Endodermal cell (in vitro differentiated cells): ENCODE results near the gene TMEM259. TPM values are rescaled to one million over a fixed set of nuclear protein-coding genes. Genes with fewer than 3 reads are reported as not detected.

Source experiments
- DNase-seq: peaks from one replicate; pipeline ENCODE4 v3.0.0-alpha.2; 2017
- H3K27ac ChIP-seq: 2 replicates; pipeline ENCODE4 v1.5.1; 2013; ENCODE audit warnings: mild to moderate bottlenecking, low read depth, low read length, moderate library complexity
- H3K27me3 ChIP-seq: 2 replicates; pipeline ENCODE4 v1.6.1; 2013; ENCODE audit warnings: mild to moderate bottlenecking, low read length, moderate library complexity; ENCODE audit not compliant: insufficient read depth, control insufficient read depth, poor library complexity, severe bottlenecking
- H3K36me3 ChIP-seq: 2 replicates; pipeline ENCODE4 v1.7.0; 2013; ENCODE audit warnings: mild to moderate bottlenecking, low read length, moderate library complexity; ENCODE audit not compliant: control insufficient read depth, insufficient read depth
- H3K4me1 ChIP-seq: one replicate; pipeline ENCODE4 v1.7.0; 2013; ENCODE audit warnings: low read length; ENCODE audit not compliant: control insufficient read depth, insufficient read depth
- H3K4me3 ChIP-seq: 2 replicates; pipeline ENCODE4 v1.5.1; 2013; ENCODE audit warnings: mild to moderate bottlenecking, low read length, moderate library complexity
- H3K9ac ChIP-seq: 2 replicates; pipeline ENCODE4 v1.6.1; 2013; ENCODE audit warnings: mild to moderate bottlenecking, low read length, moderate library complexity; ENCODE audit not compliant: poor library complexity, severe bottlenecking; ENCODE audit errors: extremely low read depth
- H3K9me3 ChIP-seq: 2 replicates; pipeline ENCODE4 v1.6.1; 2013; ENCODE audit warnings: mild to moderate bottlenecking, low read length, moderate library complexity; ENCODE audit not compliant: control insufficient read depth
- H3K27ac Mint-ChIP-seq: 2 replicates; pipeline ENCODE4 v1.8.0; 2020; ENCODE audit warnings: mixed read lengths
- H3K27me3 Mint-ChIP-seq: 2 replicates; pipeline ENCODE4 v1.8.0; 2021; ENCODE audit warnings: mild to moderate bottlenecking, mixed read lengths; ENCODE audit not compliant: insufficient read depth
- H3K36me3 Mint-ChIP-seq: 2 replicates; pipeline ENCODE4 v1.8.0; 2020; ENCODE audit warnings: low read depth, mixed read lengths
- H3K4me1 Mint-ChIP-seq: 2 replicates; pipeline ENCODE4 v1.8.0; 2020; ENCODE audit warnings: mixed read lengths
- H3K4me3 Mint-ChIP-seq: 2 replicates; pipeline ENCODE4 v1.8.0; 2020; ENCODE audit warnings: mild to moderate bottlenecking, moderate library complexity, mixed read lengths
- H3K9me3 Mint-ChIP-seq: 2 replicates; pipeline ENCODE4 v1.8.0; 2020; ENCODE audit warnings: mild to moderate bottlenecking, mixed read lengths
- CTCF ChIP-seq: fragments of 200-600 bp; sonication (generic); conservative IDR thresholded peaks from 2 replicates; pipeline ENCODE4 v1.5.0; 2021; ENCODE audit warnings: antibody characterized with exemption, mild to moderate bottlenecking
- whole genome bisulfite sequencing, 2 experiments: methylation state at CpG; one replicate each; pipeline versions ENCODE4 v1.1.5 to v1.1.7; 2013; ENCODE audit warnings: missing lambda C conversion rate in 2 of 2, mixed read lengths in 1 of 2; ENCODE audit not compliant: insufficient coverage in 1 of 2, insufficient read length in 1 of 2; 5-methylcytosine and 5-hydroxymethylcytosine counted together
- total RNA-seq, 2 donors: library from RNA; stranded (reverse); fragmentation: NEBNext Ultra II Directional in 1 of 2; extraction: Animal tissue kit (Norgen Biotek cat#: 25700) in 1 of 2; gene quantifications; 2 replicates in 1 of 2; 3 replicates in 1 of 2; pipeline ENCODE4 v1.2.1, GENCODE V29; 2021

The TMEM259 gene
- total RNA-seq, 2 donors from 2014 or later, result 157 to 176 TPM

GRCh38 chr19:988081-988480 lies 32.8 kb downstream of the TMEM259 start:
- Mint-ChIP-seq H3K4me3 (no peak overlapping the region), H3K4me1 (peaks cover 5% of the 10 kb centered on the region), H3K9me3 (no peaks in the 10 kb centered on the region), H3K36me3 (peaks cover 26% of the 10 kb centered on the region), H3K27me3 (no peaks in the 10 kb centered on the region), H3K27ac (no peak overlapping the region)
- Histone ChIP-seq H3K4me1 (no peaks in the 10 kb centered on the region), H3K27me3 (no peaks in the 10 kb centered on the region), H3K4me3 (no peak overlapping the region), H3K27ac (no peak overlapping the region), H3K9me3 (no peaks in the 10 kb centered on the region), H3K9ac (no peak overlapping the region), H3K36me3 (peaks cover 29% of the 10 kb centered on the region)
- DNase-seq, result no peak
- 72 to 74% methylated on average over 13 to 14 of the region's 14 CpGs for WGBS, 2 experiments
- TF ChIP-seq CTCF, result no peak

GRCh38 chr19:986083-986482 lies 34.8 kb downstream of the TMEM259 start:
- 88 to 99% methylated on average over 11 to 14 of the region's 14 CpGs for WGBS, 2 experiments
- Histone ChIP-seq H3K9ac (no peak overlapping the region), H3K4me3 (no peak overlapping the region), H3K36me3 (peaks cover 23% of the 10 kb centered on the region), H3K9me3 (no peaks in the 10 kb centered on the region), H3K27me3 (no peaks in the 10 kb centered on the region), H3K27ac (no peak overlapping the region), H3K4me1 (no peaks in the 10 kb centered on the region)
- Mint-ChIP-seq H3K4me3 (peak overlapping the region; percentile 96), H3K4me1 (peaks cover 5% of the 10 kb centered on the region), H3K9me3 (no peaks in the 10 kb centered on the region), H3K27me3 (no peaks in the 10 kb centered on the region), H3K36me3 (peaks cover 21% of the 10 kb centered on the region), H3K27ac (no peak overlapping the region)
- no peak for TF ChIP-seq CTCF
- no peak for DNase-seq

- H3K4me3 Mint-ChIP-seq, result peak within 1 kb of the TSS; percentile 96
- H3K9ac ChIP-seq, result peak within 1 kb of the TSS; percentile 85
- H3K27ac Mint-ChIP-seq, result peak within 1 kb of the TSS; percentile 98
- no peak for TF ChIP-seq CTCF
- no peaks in the 10 kb centered on the region for H3K9me3 ChIP-seq
- peaks cover 13% of the 10 kb centered on the region for H3K36me3 ChIP-seq
- peak within 1 kb of the TSS; percentile 94 for H3K4me3 ChIP-seq
- H3K27me3 Mint-ChIP-seq, result no peaks in the 10 kb centered on the region
- peaks cover 13% of the 10 kb centered on the region for H3K36me3 Mint-ChIP-seq
- peaks cover 11% of the 10 kb centered on the region for H3K4me1 Mint-ChIP-seq
- H3K27me3 ChIP-seq, result no peaks in the 10 kb centered on the region
- peak within 1 kb of the TSS; percentile 83 for H3K27ac ChIP-seq
- 0% methylated on average over 5 to 78 of the region's 78 CpGs for WGBS, 2 experiments
- H3K4me1 ChIP-seq, result peaks cover 7% of the 10 kb centered on the region
- peak; percentile 95 for DNase-seq
- H3K9me3 Mint-ChIP-seq, result no peaks in the 10 kb centered on the region
These were observed 36.6 kb downstream of the TMEM259 start, which contains the start of gene WDR18 for GRCh38 chr19:984165-984967. Gene WDR18, plus strand, starts transcription at chr19:984345. Its CDS starts 9 bp downstream, at chr19:984354.
